Measurements from ENCODE around the gene WDR64. TPM values are rescaled to one million over a fixed set of nuclear protein-coding genes. Genes with fewer than 3 reads are reported as not detected.
"Not testable (repeated sequence)": the region's sequence is repeated elsewhere in the genome, so short reads cannot be mapped to it uniquely, and the experiment has no call there.

Gene WDR64
- total and polyA plus RNA-seq, 7 donors: 0.09 TPM; not detected in 6

DNA sequence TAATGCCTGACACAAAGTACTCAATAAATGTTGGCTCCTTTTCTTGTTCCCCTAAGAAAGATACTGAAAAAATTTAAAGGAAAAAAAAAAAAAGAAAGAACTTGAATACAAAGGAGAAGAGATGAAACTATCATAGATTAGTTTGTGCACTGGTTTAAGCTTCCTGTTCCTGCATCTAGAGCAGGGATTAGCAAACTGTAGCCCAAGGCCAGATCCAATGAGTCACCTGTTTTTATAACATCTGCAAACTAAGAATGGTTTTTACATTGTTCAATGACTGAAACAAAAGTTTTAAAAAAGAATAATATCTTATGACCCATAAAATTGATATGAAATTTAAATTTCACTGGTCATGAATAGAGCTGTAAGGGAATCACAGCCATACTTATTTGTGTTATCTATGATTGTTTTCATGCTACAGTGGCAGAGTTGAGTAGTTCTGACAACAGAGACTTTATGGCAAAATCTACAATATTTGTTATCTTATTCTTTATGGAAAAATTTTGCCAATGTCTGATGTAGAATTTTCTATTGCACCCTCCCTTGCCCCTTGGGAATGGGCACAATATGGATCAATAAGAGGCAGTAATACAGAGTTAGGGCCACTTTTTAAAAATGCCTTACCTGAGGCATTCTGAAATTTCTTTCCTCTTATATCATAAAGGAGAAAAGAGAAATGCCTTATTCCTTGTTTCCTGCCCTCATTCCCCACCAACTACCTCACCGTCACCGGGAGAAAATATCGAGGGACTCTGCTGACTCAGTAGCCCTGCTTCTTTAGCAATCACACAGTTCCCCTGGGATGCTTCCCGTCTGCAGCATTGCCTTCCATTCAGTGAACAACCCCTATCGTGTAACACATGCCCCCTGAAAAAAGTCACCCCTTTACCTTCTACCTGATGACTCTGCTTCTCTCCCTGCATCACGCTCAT is 50.6 kb downstream of the WDR64 start:
- Histone ChIP-seq H3K27ac (no peak overlapping the region), H3K9me3 (no peaks in the 10 kb centered on the region), H3K36me3 (no peaks in the 10 kb centered on the region), H3K4me1 (no peaks in the 10 kb centered on the region), H3K27me3 (no peaks in the 10 kb centered on the region), H3K4me3 (no peak overlapping the region)
- 88 to 93% methylated on average over 6 of the region's 6 CpGs for WGBS, 2 donors
- DNase-seq: no peak
- intact Hi-C loops (cut with DNase I): no loop called here
- TF ChIP-seq POLR2AphosphoS5 (IDR thresholded peaks at IDR 0.05) (no peak), EP300 (IDR thresholded peaks at IDR 0.05) (no peak), POLR2A (IDR thresholded peaks at IDR 0.05) (no peak)
- TF ChIP-seq, protein P1, sequence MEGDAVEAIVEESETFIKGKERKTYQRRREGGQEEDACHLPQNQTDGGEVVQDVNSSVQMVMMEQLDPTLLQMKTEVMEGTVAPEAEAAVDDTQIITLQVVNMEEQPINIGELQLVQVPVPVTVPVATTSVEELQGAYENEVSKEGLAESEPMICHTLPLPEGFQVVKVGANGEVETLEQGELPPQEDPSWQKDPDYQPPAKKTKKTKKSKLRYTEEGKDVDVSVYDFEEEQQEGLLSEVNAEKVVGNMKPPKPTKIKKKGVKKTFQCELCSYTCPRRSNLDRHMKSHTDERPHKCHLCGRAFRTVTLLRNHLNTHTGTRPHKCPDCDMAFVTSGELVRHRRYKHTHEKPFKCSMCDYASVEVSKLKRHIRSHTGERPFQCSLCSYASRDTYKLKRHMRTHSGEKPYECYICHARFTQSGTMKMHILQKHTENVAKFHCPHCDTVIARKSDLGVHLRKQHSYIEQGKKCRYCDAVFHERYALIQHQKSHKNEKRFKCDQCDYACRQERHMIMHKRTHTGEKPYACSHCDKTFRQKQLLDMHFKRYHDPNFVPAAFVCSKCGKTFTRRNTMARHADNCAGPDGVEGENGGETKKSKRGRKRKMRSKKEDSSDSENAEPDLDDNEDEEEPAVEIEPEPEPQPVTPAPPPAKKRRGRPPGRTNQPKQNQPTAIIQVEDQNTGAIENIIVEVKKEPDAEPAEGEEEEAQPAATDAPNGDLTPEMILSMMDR (IDR thresholded peaks at IDR 0.05): no peak

DNA sequence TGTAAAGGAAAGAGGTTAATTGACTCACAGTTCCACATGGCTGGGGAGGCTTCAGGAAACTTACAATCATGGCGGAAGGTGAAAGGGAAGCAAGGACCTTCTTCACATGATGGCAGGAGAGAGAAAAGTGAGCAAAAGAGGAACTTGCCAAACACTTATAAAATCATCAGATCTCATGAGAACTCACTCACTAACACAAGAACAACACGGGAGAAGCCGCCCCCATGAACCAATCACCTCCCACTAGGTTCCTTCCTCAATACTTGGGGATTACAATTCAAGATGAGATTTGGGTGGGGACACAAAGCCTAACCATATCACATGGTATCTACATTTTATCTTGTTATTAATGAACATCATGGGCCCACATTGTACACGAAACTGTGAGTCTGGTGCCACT is 51.7 kb downstream of the WDR64 start:
- H3K9me3 ChIP-seq; intact Hi-C loops (cut with DNase I); H3K27me3 ChIP-seq; H3K4me1 ChIP-seq; H3K27ac ChIP-seq; H3K4me3 ChIP-seq; H3K36me3 ChIP-seq; DNase-seq: not testable (repeated sequence)
- 87 to 89% methylated on average over 4 of the region's 4 CpGs for WGBS, 2 donors

DNA sequence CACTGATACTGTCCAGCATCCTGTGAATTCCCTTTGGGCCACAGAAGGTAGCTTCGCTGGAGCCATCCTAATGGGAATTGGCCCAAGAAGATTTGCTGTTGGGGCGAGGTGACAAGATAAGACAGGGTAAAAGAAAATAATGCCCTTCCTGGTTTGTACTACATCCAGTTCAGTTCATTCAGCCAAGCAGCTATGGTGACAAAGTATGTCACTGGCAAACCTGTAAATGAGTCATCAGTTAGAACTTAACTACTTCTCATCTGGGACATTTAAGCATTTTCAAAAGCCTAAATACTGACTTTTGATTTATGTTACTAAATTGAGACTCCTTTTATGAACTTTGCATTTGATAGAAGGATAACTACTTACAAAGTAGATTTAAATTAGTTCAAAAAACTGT is 54.2 kb downstream of the WDR64 start:
- no peak for DNase-seq
- TF ChIP-seq, protein P1 (IDR thresholded peaks at IDR 0.05): no peak
- TF ChIP-seq POLR2A (IDR thresholded peaks at IDR 0.05): no peak
- TF ChIP-seq POLR2AphosphoS5 (IDR thresholded peaks at IDR 0.05): no peak
- no peak for TF ChIP-seq EP300 (IDR thresholded peaks at IDR 0.05)
- Histone ChIP-seq H3K4me3 (no peak overlapping the region), H3K27ac (no peak overlapping the region), H3K4me1 (no peaks in the 10 kb centered on the region), H3K9me3 (no peaks in the 10 kb centered on the region), H3K36me3 (no peaks in the 10 kb centered on the region), H3K27me3 (no peaks in the 10 kb centered on the region)
- intact Hi-C loops (cut with DNase I): no loop called here
- 42 to 71% methylated on average over 2 of the region's 2 CpGs for WGBS, 2 donors

DNA sequence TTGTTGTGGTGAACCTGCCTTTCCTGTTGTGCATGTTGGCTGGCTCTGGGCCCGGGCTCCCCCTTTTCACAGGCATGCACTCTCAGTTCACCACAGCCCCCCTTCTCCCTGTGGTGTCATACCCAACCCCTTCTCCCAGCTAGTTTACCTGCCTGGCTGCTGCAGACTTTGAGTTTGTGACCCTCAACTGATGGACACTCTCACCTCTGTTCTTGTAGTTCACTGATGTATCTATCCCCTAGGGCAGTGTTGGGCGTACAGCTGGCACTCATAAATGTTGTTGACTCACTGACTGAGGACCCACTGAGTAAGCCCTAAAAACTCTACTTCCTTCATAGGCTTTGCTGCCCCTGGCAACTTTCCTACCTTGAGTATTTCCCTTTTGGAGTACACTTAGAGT is 54.9 kb downstream of the WDR64 start:
- no peak for DNase-seq
- intact Hi-C loops (cut with DNase I): no loop called here
- H3K27ac ChIP-seq: no peak overlapping the region
- no peaks in the 10 kb centered on the region for H3K36me3 ChIP-seq
- no peak for TF ChIP-seq POLR2AphosphoS5 (IDR thresholded peaks at IDR 0.05)
- no peaks in the 10 kb centered on the region for H3K27me3 ChIP-seq
- no peaks in the 10 kb centered on the region for H3K4me1 ChIP-seq
- WGBS, 2 donors: 46% methylated on average over 2 of the region's 2 CpGs
- no peak overlapping the region for H3K4me3 ChIP-seq
- H3K9me3 ChIP-seq: no peaks in the 10 kb centered on the region

DNA sequence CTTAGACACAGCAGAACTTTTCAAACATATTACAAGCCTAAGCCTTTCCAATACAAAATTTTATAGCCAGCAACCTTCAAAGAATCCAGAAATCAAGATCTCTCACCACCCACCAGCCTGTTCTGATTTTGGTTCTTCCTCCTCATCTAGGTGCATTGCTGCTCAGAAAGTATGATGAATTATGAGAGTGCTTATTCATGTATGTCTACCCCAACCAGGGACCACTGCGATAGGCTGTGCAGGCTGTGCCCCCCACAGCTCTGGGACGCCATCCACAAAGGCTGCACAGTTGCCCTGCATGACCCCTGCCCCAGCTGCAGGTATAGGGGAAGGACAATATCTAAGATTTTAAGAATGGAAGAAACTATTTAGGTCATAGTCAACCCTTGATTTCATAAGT is 55.4 kb downstream of the WDR64 start:
- WGBS, 2 donors: 47 to 85% methylated on average over 2 of the region's 2 CpGs
- Histone ChIP-seq H3K4me1 (no peaks in the 10 kb centered on the region), H3K36me3 (no peaks in the 10 kb centered on the region), H3K4me3 (no peak overlapping the region), H3K27ac (no peak overlapping the region), H3K9me3 (no peaks in the 10 kb centered on the region), H3K27me3 (no peaks in the 10 kb centered on the region)
- TF ChIP-seq, protein P1 (IDR thresholded peaks at IDR 0.05): no peak
- no peak for TF ChIP-seq EP300 (IDR thresholded peaks at IDR 0.05)
- TF ChIP-seq POLR2A (IDR thresholded peaks at IDR 0.05): no peak
- TF ChIP-seq POLR2AphosphoS5 (IDR thresholded peaks at IDR 0.05): no peak
- DNase-seq: no peak
- intact Hi-C loops (cut with DNase I): no loop called here

DNA sequence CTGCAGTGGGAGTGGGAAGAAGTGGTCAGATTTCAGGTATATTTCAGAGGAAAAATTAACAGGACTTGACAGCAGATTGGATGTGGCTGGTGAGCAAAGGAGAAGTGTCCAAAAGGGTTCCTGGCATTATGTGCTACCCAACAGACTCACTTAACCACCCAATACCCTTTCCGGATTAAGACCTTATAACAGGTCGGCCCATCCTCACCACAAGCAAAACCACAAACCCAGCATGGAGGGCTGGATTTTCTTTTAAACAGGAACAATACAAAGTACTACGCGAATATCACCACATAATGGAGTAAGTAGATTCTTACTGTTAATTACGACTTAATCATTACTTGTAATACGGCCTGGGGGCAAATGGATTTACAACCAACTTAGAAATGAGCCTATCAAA is 59.2 kb downstream of the WDR64 start:
- no peak for DNase-seq
- H3K27me3 ChIP-seq: no peaks in the 10 kb centered on the region
- no peaks in the 10 kb centered on the region for H3K9me3 ChIP-seq
- H3K4me1 ChIP-seq: no peaks in the 10 kb centered on the region
- intact Hi-C loops (cut with DNase I): no loop called here
- 81 to 95% methylated on average over 6 of the region's 6 CpGs for WGBS, 2 donors
- H3K4me3 ChIP-seq: no peak overlapping the region
- no peak for TF ChIP-seq POLR2AphosphoS5 (IDR thresholded peaks at IDR 0.05)
- TF ChIP-seq, protein P1 (IDR thresholded peaks at IDR 0.05): no peak
- no peak for TF ChIP-seq EP300 (IDR thresholded peaks at IDR 0.05)
- no peak for TF ChIP-seq POLR2A (IDR thresholded peaks at IDR 0.05)
- no peak overlapping the region for H3K27ac ChIP-seq
- no peaks in the 10 kb centered on the region for H3K36me3 ChIP-seq

All from sigmoid colon (tissue), 7 donors.